Measurements from ENCODE around the gene SLC6A3. TPM values are rescaled to one million over a fixed set of nuclear protein-coding genes. Genes with fewer than 3 reads are reported as not detected.
A peak's percentile ranks its signal among the peaks of the same experiment; 100 is the strongest.

SLC6A3 gene
- total RNA-seq, 2 donors from 2014 or later = 0.16 TPM; not detected in 1

GRCh38 chr5:1468247-1468612 is 23.0 kb upstream of the SLC6A3 start:
- Histone ChIP-seq H3K36me3 (peaks cover 11% of the 10 kb centered on the region), H3K27me3 (no peaks in the 10 kb centered on the region), H3K9me3 (no peaks in the 10 kb centered on the region), H3K4me1 (no peaks in the 10 kb centered on the region), H3K4me3 (no peak overlapping the region), H3K27ac (no peak overlapping the region)
- peak; percentile 23 to 62 for TF ChIP-seq CTCF (IDR thresholded peaks at IDR 0.05)
- DNase-seq (ENCODE audit: low spot score) = no peak

- TF ChIP-seq CTCF (IDR thresholded peaks at IDR 0.05) = no peak
- Histone ChIP-seq H3K9me3 (no peaks in the 10 kb centered on the region), H3K27me3 (no peaks in the 10 kb centered on the region), H3K36me3 (peaks cover 17% of the 10 kb centered on the region), H3K4me3 (no peak overlapping the region), H3K4me1 (no peaks in the 10 kb centered on the region), H3K27ac (no peak overlapping the region)
- no peak for DNase-seq (ENCODE audit: low spot score)
Observed at GRCh38 chr5:1467341-1468246, 22.4 kb upstream of the SLC6A3 start.

GRCh38 chr5:1466631-1467265 is 21.5 kb upstream of the SLC6A3 start:
- no peak for TF ChIP-seq CTCF (IDR thresholded peaks at IDR 0.05)
- H3K36me3 ChIP-seq = peaks cover 25% of the 10 kb centered on the region
- no peak for DNase-seq (ENCODE audit: low spot score)
- no peaks in the 10 kb centered on the region for H3K27me3 ChIP-seq
- no peaks in the 10 kb centered on the region for H3K4me1 ChIP-seq
- H3K9me3 ChIP-seq = no peaks in the 10 kb centered on the region
- no peak overlapping the region for H3K27ac ChIP-seq
- no peak overlapping the region for H3K4me3 ChIP-seq

- Histone ChIP-seq H3K9me3 (no peaks in the 10 kb centered on the region), H3K36me3 (peaks cover 26% of the 10 kb centered on the region), H3K27ac (no peak overlapping the region), H3K4me1 (no peaks in the 10 kb centered on the region), H3K27me3 (no peaks in the 10 kb centered on the region), H3K4me3 (no peak overlapping the region)
- DNase-seq (ENCODE audit: low spot score) = no peak
- TF ChIP-seq CTCF (IDR thresholded peaks at IDR 0.05) = no peak
Observed at GRCh38 chr5:1465966-1466471, 20.8 kb upstream of the SLC6A3 start.

- no peaks in the 10 kb centered on the region for H3K4me1 ChIP-seq
- no peak overlapping the region for H3K4me3 ChIP-seq
- no peak overlapping the region for H3K27ac ChIP-seq
- H3K9me3 ChIP-seq = no peaks in the 10 kb centered on the region
- H3K36me3 ChIP-seq = peaks cover 26% of the 10 kb centered on the region
- H3K27me3 ChIP-seq = no peaks in the 10 kb centered on the region
- no peak for TF ChIP-seq CTCF (IDR thresholded peaks at IDR 0.05)
- DNase-seq (ENCODE audit: low spot score) = no peak
Observed at GRCh38 chr5:1465117-1465516, 19.9 kb upstream of the SLC6A3 start.

Measured in right atrium auricular region (tissue), 2 donors.